ENCODE results near the gene RPS10.

The RPS10 gene

GRCh38 chr6:34457382-34457741 is 31.5 kb upstream of the RPS10 start:
- Histone ChIP-seq H2BK5ac (ENCODE audit: low read depth, low read length, poor library complexity) (no peak overlapping the region), H3K27ac (ENCODE audit: low read depth, low read length) (no peak overlapping the region), H3K4me2 (ENCODE audit: low read length) (no peak overlapping the region), H2BK120ac (ENCODE audit: insufficient read depth, low read length, poor library complexity) (no peak overlapping the region), H4K12ac (ENCODE audit: low read depth, low read length) (no peak overlapping the region), H3K14ac (ENCODE audit: low read length) (no peak overlapping the region), H2BK12ac (ENCODE audit: low read length) (no peak overlapping the region), H3K4me1 (ENCODE audit: control insufficient read depth in 1 of 2, insufficient read depth in 2 of 2, low read length in 2 of 2) (no peaks in the 10 kb centered on the region), H3K9ac (ENCODE audit: low read length) (no peak overlapping the region), H3K79me2 (ENCODE audit: control insufficient read depth, insufficient read depth, low read length, poor library complexity) (no peaks in the 10 kb centered on the region), H2AFZ (ENCODE audit: insufficient read depth, low read length, poor library complexity) (no peak overlapping the region), H4K8ac (ENCODE audit: low read depth, low read length) (no peak overlapping the region), H4K91ac (ENCODE audit: low read depth, low read length) (no peak overlapping the region), H3K36me3 (ENCODE audit: control insufficient read depth in 1 of 2, insufficient read depth in 2 of 2, low read length in 2 of 2) (no peaks in the 10 kb centered on the region), H3K23ac (ENCODE audit: low read length) (no peak overlapping the region), H2AK5ac (ENCODE audit: low read length) (no peak overlapping the region), H3K4me3 (ENCODE audit: low read depth, low read length) (no peak overlapping the region), H3K4ac (ENCODE audit: low read depth, low read length) (no peak overlapping the region), H3K9me3 (ENCODE audit: insufficient read depth, low read depth, low read length) (no peaks in the 10 kb centered on the region), H3K79me1 (ENCODE audit: low read length) (no peaks in the 10 kb centered on the region), H3K27me3 (ENCODE audit: insufficient read depth, low read length) (no peaks in the 10 kb centered on the region), H3K18ac (ENCODE audit: low read length) (no peak overlapping the region)
- no peak for DNase-seq
- no CpG with 5 or more reads among the region's 2 CpGs for WGBS (ENCODE audit: extremely low coverage, insufficient coverage, insufficient read length)

DNA sequence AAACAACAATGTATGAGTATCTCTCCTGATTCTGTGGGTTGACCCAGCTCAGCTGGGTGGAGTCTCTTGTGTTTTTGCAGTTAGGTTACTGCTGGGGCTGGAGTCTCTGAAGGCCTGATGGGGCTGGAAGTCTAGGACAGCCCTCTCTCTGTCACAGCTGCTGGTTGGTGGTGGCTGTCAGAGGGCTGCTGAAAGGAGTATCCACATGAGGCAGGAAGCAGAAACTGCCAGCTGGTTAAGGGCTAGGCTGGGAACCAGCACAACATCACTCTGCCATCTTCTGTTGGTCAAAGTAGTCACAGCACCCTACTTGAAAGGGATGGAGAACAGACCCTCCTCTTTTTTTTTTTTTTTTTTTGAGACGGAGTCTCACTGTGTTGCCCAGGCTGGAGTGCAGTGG is 30.0 kb upstream of the RPS10 start:
- Histone ChIP-seq H3K36me3 (ENCODE audit: control insufficient read depth in 1 of 2, insufficient read depth in 2 of 2, low read length in 2 of 2) (no peaks in the 10 kb centered on the region), H3K14ac (ENCODE audit: low read length) (no peak overlapping the region), H2BK5ac (ENCODE audit: low read depth, low read length, poor library complexity) (no peak overlapping the region), H3K27me3 (ENCODE audit: insufficient read depth, low read length) (no peaks in the 10 kb centered on the region), H3K4me2 (ENCODE audit: low read length) (no peak overlapping the region), H3K9me3 (ENCODE audit: insufficient read depth, low read depth, low read length) (peaks cover 2% of the 10 kb centered on the region), H3K23ac (ENCODE audit: low read length) (no peak overlapping the region), H2BK12ac (ENCODE audit: low read length) (no peak overlapping the region), H2BK120ac (ENCODE audit: insufficient read depth, low read length, poor library complexity) (no peak overlapping the region), H3K9ac (ENCODE audit: low read length) (no peak overlapping the region), H3K4ac (ENCODE audit: low read depth, low read length) (no peak overlapping the region), H3K4me1 (ENCODE audit: control insufficient read depth in 1 of 2, insufficient read depth in 2 of 2, low read length in 2 of 2) (no peaks in the 10 kb centered on the region), H3K79me1 (ENCODE audit: low read length) (no peaks in the 10 kb centered on the region), H3K79me2 (ENCODE audit: control insufficient read depth, insufficient read depth, low read length, poor library complexity) (no peaks in the 10 kb centered on the region), H2AK5ac (ENCODE audit: low read length) (no peak overlapping the region), H4K12ac (ENCODE audit: low read depth, low read length) (no peak overlapping the region), H2AFZ (ENCODE audit: insufficient read depth, low read length, poor library complexity) (no peak overlapping the region), H3K27ac (ENCODE audit: low read depth, low read length) (no peak overlapping the region), H4K8ac (ENCODE audit: low read depth, low read length) (no peak overlapping the region), H3K18ac (ENCODE audit: low read length) (no peak overlapping the region), H4K91ac (ENCODE audit: low read depth, low read length) (no peak overlapping the region), H3K4me3 (ENCODE audit: low read depth, low read length) (no peak overlapping the region)
- no peak for DNase-seq
- no CpG with 5 or more reads among the region's 1 CpG for WGBS (ENCODE audit: extremely low coverage, insufficient coverage, insufficient read length)

- H2BK12ac ChIP-seq (ENCODE audit: low read length), result no peak overlapping the region
- no CpG with 5 or more reads among the region's 1 CpG for WGBS (ENCODE audit: extremely low coverage, insufficient coverage, insufficient read length)
- no peaks in the 10 kb centered on the region for H3K79me2 ChIP-seq (ENCODE audit: control insufficient read depth, insufficient read depth, low read length, poor library complexity)
Measured at GRCh38 chr6:34451192-34451591, 25.3 kb upstream of the RPS10 start.

GRCh38 chr6:34447910-34448309 is 22.0 kb upstream of the RPS10 start:
- Histone ChIP-seq H3K14ac (ENCODE audit: low read length) (no peak overlapping the region), H3K4ac (ENCODE audit: low read depth, low read length) (no peak overlapping the region), H3K4me2 (ENCODE audit: low read length) (no peak overlapping the region), H3K9ac (ENCODE audit: low read length) (no peak overlapping the region), H3K9me3 (ENCODE audit: insufficient read depth, low read depth, low read length) (peaks cover 2% of the 10 kb centered on the region), H2AFZ (ENCODE audit: insufficient read depth, low read length, poor library complexity) (no peak overlapping the region), H3K79me1 (ENCODE audit: low read length) (no peaks in the 10 kb centered on the region), H4K12ac (ENCODE audit: low read depth, low read length) (no peak overlapping the region), H2BK12ac (ENCODE audit: low read length) (no peak overlapping the region), H3K27me3 (ENCODE audit: insufficient read depth, low read length) (no peaks in the 10 kb centered on the region), H3K79me2 (ENCODE audit: control insufficient read depth, insufficient read depth, low read length, poor library complexity) (no peaks in the 10 kb centered on the region), H2BK5ac (ENCODE audit: low read depth, low read length, poor library complexity) (no peak overlapping the region), H3K36me3 (ENCODE audit: control insufficient read depth in 1 of 2, insufficient read depth in 2 of 2, low read length in 2 of 2) (no peaks in the 10 kb centered on the region), H3K18ac (ENCODE audit: low read length) (no peak overlapping the region), H3K27ac (ENCODE audit: low read depth, low read length) (no peak overlapping the region), H2AK5ac (ENCODE audit: low read length) (no peak overlapping the region), H2BK120ac (ENCODE audit: insufficient read depth, low read length, poor library complexity) (no peak overlapping the region), H3K4me3 (ENCODE audit: low read depth, low read length) (no peak overlapping the region), H4K8ac (ENCODE audit: low read depth, low read length) (no peak overlapping the region), H4K91ac (ENCODE audit: low read depth, low read length) (no peak overlapping the region), H3K23ac (ENCODE audit: low read length) (no peak overlapping the region), H3K4me1 (ENCODE audit: control insufficient read depth in 1 of 2, insufficient read depth in 2 of 2, low read length in 2 of 2) (peaks cover 0 to 4% of the 10 kb centered on the region in 2 experiments)
- DNase-seq, result peak in 1 of 2 donors; percentile 7
- no CpG with 5 or more reads among the region's 5 CpGs for WGBS (ENCODE audit: extremely low coverage, insufficient coverage, insufficient read length)

More at GRCh38 chr6:34451192-34451591, 25.3 kb upstream of the RPS10 start:
- Histone ChIP-seq H3K4me3 (ENCODE audit: low read depth, low read length) (peak overlapping the region; percentile 1), H4K8ac (ENCODE audit: low read depth, low read length) (no peak overlapping the region), H3K27me3 (ENCODE audit: insufficient read depth, low read length) (no peaks in the 10 kb centered on the region), H3K23ac (ENCODE audit: low read length) (no peak overlapping the region), H3K27ac (ENCODE audit: low read depth, low read length) (no peak overlapping the region), H3K79me1 (ENCODE audit: low read length) (no peaks in the 10 kb centered on the region), H3K9ac (ENCODE audit: low read length) (no peak overlapping the region), H2AFZ (ENCODE audit: insufficient read depth, low read length, poor library complexity) (no peak overlapping the region), H3K9me3 (ENCODE audit: insufficient read depth, low read depth, low read length) (peaks cover 2% of the 10 kb centered on the region), H2BK120ac (ENCODE audit: insufficient read depth, low read length, poor library complexity) (no peak overlapping the region), H3K4ac (ENCODE audit: low read depth, low read length) (no peak overlapping the region), H3K4me2 (ENCODE audit: low read length) (no peak overlapping the region), H3K4me1 (ENCODE audit: control insufficient read depth in 1 of 2, insufficient read depth in 2 of 2, low read length in 2 of 2) (peaks cover 0 to 4% of the 10 kb centered on the region in 2 experiments), H2BK5ac (ENCODE audit: low read depth, low read length, poor library complexity) (no peak overlapping the region), H4K91ac (ENCODE audit: low read depth, low read length) (no peak overlapping the region), H3K36me3 (ENCODE audit: control insufficient read depth in 1 of 2, insufficient read depth in 2 of 2, low read length in 2 of 2) (no peaks in the 10 kb centered on the region), H2AK5ac (ENCODE audit: low read length) (no peak overlapping the region), H3K14ac (ENCODE audit: low read length) (no peak overlapping the region), H4K12ac (ENCODE audit: low read depth, low read length) (no peak overlapping the region), H3K18ac (ENCODE audit: low read length) (no peak overlapping the region)
- DNase-seq, result no peak

All from trophoblast cell (in vitro differentiated cells and primary cell).